Gastroesophageal sphincter (tissue), 4 donors: ENCODE results near the gene CACNA1C. TPM values are rescaled to one million over a fixed set of nuclear protein-coding genes. Genes with fewer than 3 reads are reported as not detected.

Experiments used
- ATAC-seq: fragments of 150-250 bp; one replicate; pipeline ENCODE4 v1.9.1; 2016; ENCODE audit warnings: mild to moderate bottlenecking, moderate library complexity
- H3K27ac ChIP-seq, 4 donors: fragments of 200-600 bp; sonication (generic) in 3 of 4; 1 replicate in 3 of 4; 2 replicates in 1 of 4; pipeline ENCODE4 v1.5.1; 2016 to 2019
- H3K27me3 ChIP-seq: fragments of 200-600 bp; sonication (generic); one replicate; pipeline ENCODE4 v1.5.1; 2019
- H3K36me3 ChIP-seq, 2 donors: fragments of 200-600 bp; sonication (generic); one replicate each; pipeline ENCODE4 v1.5.1; 2019; ENCODE audit warnings: control low read depth in 1 of 2
- H3K4me1 ChIP-seq, 3 donors: fragments of 200-600 bp; sonication (generic); 1 replicate in 2 of 3; 2 replicates in 1 of 3; pipeline ENCODE4 v1.5.1; 2016 to 2019; ENCODE audit warnings: control low read depth in 2 of 3
- H3K4me3 ChIP-seq, 2 donors: fragments of 200-600 bp; sonication (generic); one replicate each; pipeline ENCODE4 v1.5.1; 2019; ENCODE audit warnings: mild to moderate bottlenecking in 1 of 2, moderate library complexity in 1 of 2
- H3K9me3 ChIP-seq, 3 donors: fragments of 200-600 bp; sonication (generic); one replicate each; pipeline ENCODE4 v1.5.1; 2017 to 2019; ENCODE audit warnings: control low read depth in 2 of 3
- EP300 ChIP-seq: sonication (generic); formaldehyde crosslinking; IDR thresholded peaks from one replicate; pipeline ENCODE4 v1.6.1; 2017; ENCODE audit warnings: antibody characterized with exemption, mild to moderate bottlenecking
- POLR2A ChIP-seq, 2 donors: fragments of 450-650 bp; IDR thresholded peaks; one replicate each; pipeline ENCODE4 v1.6.1; 2017; ENCODE audit warnings: antibody characterized with exemption in 2 of 2, mild to moderate bottlenecking in 2 of 2, moderate library complexity in 1 of 2
- POLR2AphosphoS5 ChIP-seq: sonication (generic); formaldehyde crosslinking; IDR thresholded peaks from one replicate; pipeline ENCODE4 v1.6.1; 2017; ENCODE audit warnings: antibody characterized with exemption
- WGBS, 2 donors: methylation state at CpG; one replicate each; pipeline ENCODE4 v1.1.5; 2018; ENCODE audit warnings: low coverage in 1 of 2; 5-methylcytosine and 5-hydroxymethylcytosine counted together
- total RNA-seq, 4 donors: library from RNA; depleted of rRNA; stranded (reverse); fragments of >200 nt; gene quantifications; one replicate each; pipeline ENCODE4 v1.1.0, GENCODE V29; 2016
- TF ChIP-seq, protein P1 (sequence below), 4 experiments: fragments of 200-600 bp in 2 of 4; fragments of 450-650 bp in 2 of 4; sonication (generic) in 1 of 4; IDR thresholded peaks; one replicate each; pipeline ENCODE4 v1.5.1; 2017 to 2019; ENCODE audit warnings: antibody characterized with exemption in 4 of 4, mild to moderate bottlenecking in 2 of 4, moderate library complexity in 2 of 4

CACNA1C gene
- total RNA-seq, 4 donors from 2014 or later: 22.9 to 96.2 (median 41.4) TPM

DNA sequence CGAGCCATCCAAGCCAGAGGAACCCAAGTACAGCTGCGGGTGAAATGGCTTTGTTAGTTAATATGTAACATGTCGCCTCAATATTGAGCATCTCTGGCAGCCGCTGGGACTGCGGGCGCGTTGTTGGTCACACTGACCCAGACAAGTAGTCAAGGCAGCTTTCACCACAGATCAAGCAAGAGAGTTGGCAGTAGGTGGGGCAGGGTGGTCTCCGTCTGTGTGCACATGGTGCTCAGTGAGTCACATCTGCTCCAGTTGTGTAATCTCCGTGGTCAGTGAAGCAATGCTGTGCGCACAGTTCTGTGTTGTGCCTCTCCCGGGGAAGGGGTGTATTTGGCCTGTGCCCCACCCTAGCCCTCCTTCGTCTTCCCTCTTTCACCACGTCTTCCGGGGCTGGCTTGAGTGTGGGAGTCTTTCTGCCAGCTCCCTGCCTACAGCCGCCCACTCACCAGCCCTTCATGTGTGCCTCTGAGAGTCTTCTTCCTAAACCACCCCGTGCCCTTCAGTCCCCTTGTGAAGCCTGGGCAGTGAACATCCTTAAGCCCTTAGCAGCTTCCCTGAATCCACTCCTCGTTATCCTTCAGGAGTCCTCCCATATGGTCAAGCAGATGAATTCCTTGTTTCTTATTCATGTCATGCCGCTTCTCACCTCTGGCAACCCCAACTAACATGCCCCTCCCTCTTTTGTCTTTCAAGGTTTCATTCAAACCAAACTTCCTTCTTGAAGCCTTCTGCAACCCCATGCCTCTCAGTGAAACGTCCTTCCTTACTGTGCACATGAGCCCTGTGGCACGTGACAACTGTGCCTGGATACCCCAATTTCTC, 242.1 kb downstream of the CACNA1C start:
- TF ChIP-seq POLR2AphosphoS5: no peak
- TF ChIP-seq, protein P1, sequence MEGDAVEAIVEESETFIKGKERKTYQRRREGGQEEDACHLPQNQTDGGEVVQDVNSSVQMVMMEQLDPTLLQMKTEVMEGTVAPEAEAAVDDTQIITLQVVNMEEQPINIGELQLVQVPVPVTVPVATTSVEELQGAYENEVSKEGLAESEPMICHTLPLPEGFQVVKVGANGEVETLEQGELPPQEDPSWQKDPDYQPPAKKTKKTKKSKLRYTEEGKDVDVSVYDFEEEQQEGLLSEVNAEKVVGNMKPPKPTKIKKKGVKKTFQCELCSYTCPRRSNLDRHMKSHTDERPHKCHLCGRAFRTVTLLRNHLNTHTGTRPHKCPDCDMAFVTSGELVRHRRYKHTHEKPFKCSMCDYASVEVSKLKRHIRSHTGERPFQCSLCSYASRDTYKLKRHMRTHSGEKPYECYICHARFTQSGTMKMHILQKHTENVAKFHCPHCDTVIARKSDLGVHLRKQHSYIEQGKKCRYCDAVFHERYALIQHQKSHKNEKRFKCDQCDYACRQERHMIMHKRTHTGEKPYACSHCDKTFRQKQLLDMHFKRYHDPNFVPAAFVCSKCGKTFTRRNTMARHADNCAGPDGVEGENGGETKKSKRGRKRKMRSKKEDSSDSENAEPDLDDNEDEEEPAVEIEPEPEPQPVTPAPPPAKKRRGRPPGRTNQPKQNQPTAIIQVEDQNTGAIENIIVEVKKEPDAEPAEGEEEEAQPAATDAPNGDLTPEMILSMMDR (IDR thresholded peaks at IDR 0.05): no peak
- no peak for TF ChIP-seq POLR2A (IDR thresholded peaks at IDR 0.05)
- H3K36me3 ChIP-seq: no peaks in the 10 kb centered on the region
- peaks cover 0 to 72% (median 8%) of the 10 kb centered on the region in 3 donors for H3K4me1 ChIP-seq
- ATAC-seq: peak; percentile 52
- no peak overlapping the region for H3K4me3 ChIP-seq
- 80 to 82% methylated on average over 8 to 18 of the region's 20 CpGs for WGBS, 2 donors
- H3K27ac ChIP-seq: peak overlapping the region in 1 of 4 donors; percentile 31
- H3K9me3 ChIP-seq: no peaks in the 10 kb centered on the region
- H3K27me3 ChIP-seq: no peaks in the 10 kb centered on the region

DNA sequence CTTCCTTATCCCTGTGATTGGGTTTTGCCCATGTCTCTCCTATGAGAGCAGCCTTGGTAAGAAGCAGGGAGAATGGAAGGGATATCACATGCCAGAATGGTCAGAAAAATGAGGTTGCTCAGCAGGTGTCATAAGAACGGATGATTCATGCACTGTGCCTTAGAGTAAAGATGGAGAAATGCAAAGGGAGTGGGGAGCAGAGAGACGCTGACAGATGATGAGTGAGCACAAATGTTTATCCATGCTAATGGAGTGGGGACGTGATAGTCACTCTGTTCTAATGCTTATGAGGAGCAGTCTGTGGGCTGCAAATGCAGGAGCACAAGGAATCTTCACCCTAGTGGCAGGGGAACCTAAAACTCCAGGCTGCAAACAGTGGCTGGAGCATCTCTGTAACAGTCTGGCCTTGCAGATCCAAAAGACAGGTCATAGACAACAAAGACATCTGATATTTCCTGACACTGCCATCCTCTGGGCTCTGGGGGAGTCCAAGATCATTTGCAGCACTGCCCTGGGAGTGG, 243.2 kb downstream of the CACNA1C start:
- Histone ChIP-seq H3K4me1 (peaks cover 0 to 68% (median 13%) of the 10 kb centered on the region in 3 donors), H3K36me3 (no peaks in the 10 kb centered on the region), H3K9me3 (no peaks in the 10 kb centered on the region), H3K27me3 (no peaks in the 10 kb centered on the region), H3K4me3 (no peak overlapping the region), H3K27ac (no peak overlapping the region)
- no peak for ATAC-seq
- TF ChIP-seq EP300 (no peak), POLR2AphosphoS5 (no peak), POLR2A (IDR thresholded peaks at IDR 0.05) (no peak)
- TF ChIP-seq, protein P1 (IDR thresholded peaks at IDR 0.05): no peak
- 28 to 43% methylated on average over 3 of the region's 3 CpGs for WGBS, 2 donors

DNA sequence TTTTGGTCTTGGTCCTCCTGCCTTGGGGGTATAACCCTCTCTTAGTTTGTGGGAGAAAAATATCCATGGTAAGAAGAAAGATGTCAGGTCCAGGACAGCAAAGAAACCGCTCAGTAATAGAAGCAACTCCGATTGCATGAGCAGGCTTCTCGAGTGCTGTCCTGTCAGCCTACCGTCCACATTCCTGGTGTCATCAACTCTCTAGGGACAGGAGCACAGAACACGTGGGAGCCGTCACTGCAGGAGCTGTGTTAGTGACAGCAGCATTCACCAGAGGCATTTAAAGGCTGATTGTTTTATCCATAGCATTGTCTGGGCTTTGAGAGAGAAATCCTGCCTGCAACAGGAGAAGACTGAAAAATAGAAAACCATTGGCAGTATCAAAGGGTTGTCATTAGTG, 244.2 kb downstream of the CACNA1C start:
- Histone ChIP-seq H3K27me3 (no peaks in the 10 kb centered on the region), H3K27ac (no peak overlapping the region), H3K36me3 (no peaks in the 10 kb centered on the region), H3K4me3 (no peak overlapping the region), H3K9me3 (no peaks in the 10 kb centered on the region), H3K4me1 (peaks cover 0 to 70% (median 21%) of the 10 kb centered on the region in 3 donors)
- TF ChIP-seq, protein P1 (IDR thresholded peaks at IDR 0.05): no peak
- ATAC-seq: no peak
- WGBS, 2 donors: 76 to 96% methylated on average over 4 to 6 of the region's 6 CpGs

DNA sequence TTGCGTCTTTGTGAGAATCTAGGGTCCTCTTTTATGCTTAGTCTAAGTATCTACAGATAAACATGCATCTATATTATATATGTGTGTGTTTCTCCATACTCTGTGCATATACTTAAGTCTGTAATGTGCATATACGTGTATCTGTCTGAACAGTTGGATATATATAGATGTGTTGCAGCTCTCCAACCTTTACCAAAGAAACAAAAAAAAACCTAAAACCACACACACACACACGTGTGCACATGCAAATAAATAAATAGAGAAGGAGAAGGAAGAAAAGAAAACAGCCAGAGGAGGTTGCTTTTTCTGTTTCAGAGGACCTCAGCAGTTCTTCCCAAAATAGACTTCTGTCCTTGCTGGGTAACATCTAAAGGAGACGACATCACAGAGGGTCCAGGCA, 244.9 kb downstream of the CACNA1C start:
- Histone ChIP-seq H3K4me1 (peaks cover 0 to 70% (median 23%) of the 10 kb centered on the region in 3 donors), H3K4me3 (no peak overlapping the region), H3K27me3 (no peaks in the 10 kb centered on the region), H3K9me3 (no peaks in the 10 kb centered on the region), H3K27ac (no peak overlapping the region), H3K36me3 (no peaks in the 10 kb centered on the region)
- TF ChIP-seq POLR2AphosphoS5: no peak
- TF ChIP-seq, protein P1 (IDR thresholded peaks at IDR 0.05): no peak
- no peak for TF ChIP-seq EP300
- TF ChIP-seq POLR2A (IDR thresholded peaks at IDR 0.05): no peak
- WGBS, 2 donors: 80 to 81% methylated on average over 2 to 4 of the region's 4 CpGs
- ATAC-seq: no peak
